CD1c-positive myeloid dendritic cell (primary cell): ENCODE data around the gene SCYGR6.
"Not testable (repeated sequence)": the region's sequence is repeated elsewhere in the genome, so short reads cannot be mapped to it uniquely, and the experiment has no call there.

ENCODE experiments used
- DNase-seq: peaks from one replicate; pipeline ENCODE4 v3.0.0-alpha.2; 2016; ENCODE audit errors: extremely low spot score

SCYGR6 gene, protein sequence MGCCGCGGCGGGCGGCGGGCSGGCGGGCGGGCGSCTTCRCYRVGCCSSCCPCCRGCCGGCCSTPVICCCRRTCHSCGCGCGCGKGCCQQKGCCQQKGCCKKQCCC

DNA sequence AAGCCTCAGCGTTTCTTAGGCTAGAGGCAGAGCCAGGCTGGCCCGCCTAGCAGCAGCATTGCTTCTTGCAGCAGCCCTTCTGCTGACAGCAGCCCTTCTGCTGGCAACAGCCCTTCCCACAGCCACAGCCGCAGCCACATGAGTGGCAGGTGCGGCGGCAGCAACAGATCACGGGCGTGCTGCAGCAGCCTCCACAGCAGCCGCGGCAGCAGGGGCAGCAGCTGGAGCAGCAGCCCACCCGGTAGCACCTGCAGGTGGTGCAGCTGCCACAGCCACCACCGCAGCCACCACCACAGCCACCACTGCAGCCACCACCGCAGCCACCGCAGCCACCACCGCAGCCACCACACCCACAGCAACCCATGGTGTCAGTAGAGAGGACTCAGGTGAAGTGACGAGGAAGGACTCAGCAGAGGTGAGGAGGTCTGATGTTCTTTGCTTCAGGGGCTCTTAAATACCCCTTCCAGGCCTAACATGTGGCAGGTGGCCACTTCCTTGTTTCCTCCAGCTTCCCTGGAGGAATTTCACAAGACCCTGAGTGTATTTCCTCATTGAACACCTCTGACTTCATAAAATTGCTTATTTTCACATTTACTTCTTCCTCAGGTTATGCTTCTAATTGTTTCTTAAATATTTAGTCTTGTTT is at the start of gene SCYGR6:
TSS of gene SCYGR6 (minus strand) at position 364 of the 646 bp plus-strand sequence. CDS start at position 364, 0 bp downstream.
- DNase-seq = no peak

DNA sequence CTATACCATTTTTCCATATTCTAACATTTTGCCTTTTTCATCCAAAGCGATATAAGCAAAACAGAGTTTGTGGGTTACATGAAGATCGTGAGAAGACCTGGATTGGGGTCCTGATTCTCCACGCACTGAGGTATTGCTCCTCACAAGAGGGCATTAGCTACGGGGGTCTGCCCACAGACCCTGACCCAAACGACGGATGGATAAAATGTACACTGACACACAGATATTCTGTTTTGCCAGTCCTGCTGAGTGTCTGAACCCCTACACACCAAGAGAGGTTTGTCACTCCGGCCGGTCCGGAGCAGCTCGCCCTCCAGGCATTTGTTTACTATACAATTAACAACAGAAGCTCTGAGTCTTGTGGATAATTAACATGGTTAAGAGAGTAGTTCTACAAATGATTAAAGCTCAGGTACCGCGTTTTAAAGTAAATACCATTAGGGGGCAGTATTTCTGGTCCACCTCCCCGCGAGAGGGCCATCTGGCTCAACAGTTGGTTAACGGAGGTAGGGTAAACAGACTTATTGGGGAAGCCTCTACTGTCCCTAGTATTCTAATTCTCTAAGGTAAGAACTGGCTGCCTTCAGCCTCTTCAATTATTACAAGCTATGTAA is 49.6 kb upstream of the SCYGR6 start:
- peak; percentile 32 for DNase-seq

DNA sequence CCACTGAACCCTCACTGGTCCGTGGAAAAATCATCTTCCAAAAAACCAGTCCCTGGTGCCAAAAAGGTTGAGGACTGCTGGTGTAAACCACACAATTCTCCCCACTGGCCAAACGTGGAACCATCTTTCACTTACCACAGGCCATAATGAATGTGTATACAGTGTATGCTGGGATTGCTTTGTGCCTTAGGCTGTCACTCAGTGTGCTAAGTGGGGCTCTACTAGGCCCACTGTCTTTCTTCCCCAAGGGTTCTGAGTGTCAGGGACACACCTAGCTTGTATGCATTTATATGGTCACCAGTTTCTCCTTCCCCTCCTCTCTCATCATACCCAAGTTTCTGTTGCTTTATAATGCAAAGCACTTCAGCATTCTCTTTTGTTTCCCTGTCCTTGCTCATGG is 48.4 kb upstream of the SCYGR6 start:
- no peak for DNase-seq

DNA sequence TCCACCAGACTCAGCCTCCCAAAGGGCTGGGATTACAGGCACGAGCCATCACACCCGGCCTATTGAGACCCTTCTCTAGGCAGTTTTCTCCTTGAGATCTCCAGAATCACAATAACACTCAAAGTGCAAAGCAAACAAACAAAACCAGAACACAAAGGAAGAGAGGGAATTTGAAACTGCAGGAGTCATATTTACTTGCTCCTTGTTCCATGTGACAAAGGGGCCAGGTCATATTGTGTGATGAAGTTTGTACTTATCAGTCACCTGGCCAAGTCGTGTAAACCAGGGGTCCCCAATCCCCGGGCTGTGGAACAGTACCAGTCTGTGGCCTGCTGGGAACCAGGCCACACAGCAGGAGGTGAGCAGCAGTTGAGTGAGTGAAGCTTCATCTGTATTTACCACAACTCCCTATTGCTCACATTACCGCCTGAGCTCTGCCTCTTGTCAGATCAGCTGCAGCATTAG is 47.7 kb upstream of the SCYGR6 start:
- no peak for DNase-seq

DNA sequence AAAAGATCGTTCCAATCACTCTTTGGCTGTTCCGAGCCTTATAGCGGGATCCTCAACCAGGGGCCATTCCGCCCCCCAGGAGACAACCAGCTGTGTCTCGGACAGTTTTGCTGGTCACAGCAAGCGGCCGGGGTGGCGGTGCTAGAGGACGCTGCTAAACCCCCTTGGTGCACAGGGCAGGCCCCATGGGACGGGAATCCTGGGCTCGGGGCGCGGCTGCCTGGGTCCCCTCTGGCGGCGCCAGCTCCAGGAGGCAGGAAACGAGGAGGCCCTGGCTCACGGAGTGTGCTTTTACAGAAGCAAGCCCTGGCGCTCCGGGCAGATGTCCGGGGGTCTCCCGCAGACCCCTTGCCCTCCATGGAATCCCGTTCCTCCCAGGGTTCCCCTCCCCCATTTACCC is 43.3 kb upstream of the SCYGR6 start:
- no peak for DNase-seq

DNA sequence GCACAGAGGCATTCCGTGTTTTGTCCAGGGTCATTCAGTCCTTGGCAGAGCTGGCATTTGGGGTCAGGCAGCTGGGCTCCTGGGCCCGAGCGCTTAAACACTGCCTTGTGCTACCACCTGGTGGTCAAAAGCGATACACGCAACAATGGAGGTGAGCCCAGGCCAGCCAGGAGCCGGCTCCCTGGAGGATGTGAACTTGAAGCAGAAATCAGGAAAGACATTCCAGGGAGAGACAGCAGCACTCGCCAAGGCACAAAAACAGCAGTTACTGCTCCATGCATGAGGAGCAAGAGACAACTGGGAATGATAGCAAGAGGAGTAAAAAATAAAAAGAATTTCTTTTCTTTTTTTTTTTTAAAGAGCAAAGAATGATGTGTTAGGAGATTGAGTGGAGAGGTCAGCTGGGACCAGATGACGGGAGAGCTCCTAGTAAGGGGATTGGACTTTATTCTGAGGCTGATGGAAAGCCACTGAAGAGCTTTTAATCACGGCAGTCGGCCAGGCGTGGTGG is 41.9 kb upstream of the SCYGR6 start:
- peak; percentile 60 for DNase-seq

DNA sequence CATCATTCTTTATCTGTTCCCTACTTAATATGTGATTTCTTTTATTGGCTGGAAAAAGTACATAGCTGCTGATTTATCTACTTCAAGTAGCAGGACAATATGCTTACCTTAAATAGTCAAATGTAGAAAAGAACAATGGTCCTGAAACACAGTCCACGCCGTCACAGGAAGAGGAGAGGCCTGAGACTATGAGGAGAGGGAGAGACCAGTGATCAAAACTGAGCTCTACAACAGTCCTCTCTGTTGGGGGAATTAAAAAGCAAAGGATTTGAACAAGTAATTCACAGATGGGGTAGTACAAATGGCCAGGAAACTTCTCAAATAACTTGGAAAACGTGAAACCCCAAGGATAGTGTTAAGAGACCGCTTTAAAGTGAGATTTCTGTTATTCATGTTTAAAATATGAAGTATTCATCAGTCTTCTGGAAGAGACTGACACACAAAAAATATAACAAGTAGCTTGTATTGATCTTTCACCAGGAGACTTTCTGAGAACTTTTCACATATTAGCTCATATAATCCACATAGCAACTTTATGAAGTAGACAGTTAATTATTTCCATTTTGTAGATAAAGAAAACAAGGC is 41.3 kb upstream of the SCYGR6 start:
- no peak for DNase-seq

DNA sequence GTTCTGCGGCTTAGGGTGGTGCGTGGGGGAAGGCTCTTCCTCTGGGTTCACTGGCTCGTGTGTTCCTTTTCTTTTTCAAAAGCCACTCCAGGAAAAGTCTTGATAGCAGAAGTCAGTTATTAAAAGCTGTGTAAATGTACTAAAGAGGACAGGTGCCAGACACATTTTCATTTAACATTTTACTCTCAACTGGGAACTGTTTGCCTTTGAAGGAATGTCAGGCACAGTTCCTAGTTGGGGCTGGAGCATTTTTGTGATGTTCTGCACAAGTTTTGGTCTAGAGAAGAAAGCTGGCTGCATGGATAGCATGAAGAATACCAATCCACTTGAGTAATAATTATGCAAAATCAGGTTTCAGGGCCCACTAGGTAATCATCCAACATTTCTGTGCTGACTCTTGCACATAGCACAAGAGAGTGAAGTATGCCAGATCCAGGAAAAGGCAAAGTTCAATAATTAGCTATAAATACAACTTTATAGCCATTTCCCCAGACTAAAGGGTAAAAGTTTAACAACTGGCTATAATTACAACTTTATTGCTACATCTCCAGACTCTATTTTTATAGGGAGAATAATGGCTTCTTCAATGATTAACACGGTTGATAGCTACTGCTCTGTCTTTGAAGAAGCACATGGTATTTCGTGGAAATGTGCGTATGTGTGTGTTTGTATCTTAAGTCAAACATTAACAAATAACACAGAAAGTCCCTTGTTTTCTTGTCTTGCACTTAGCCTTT is 37.4 kb upstream of the SCYGR6 start:
- no peak for DNase-seq

DNA sequence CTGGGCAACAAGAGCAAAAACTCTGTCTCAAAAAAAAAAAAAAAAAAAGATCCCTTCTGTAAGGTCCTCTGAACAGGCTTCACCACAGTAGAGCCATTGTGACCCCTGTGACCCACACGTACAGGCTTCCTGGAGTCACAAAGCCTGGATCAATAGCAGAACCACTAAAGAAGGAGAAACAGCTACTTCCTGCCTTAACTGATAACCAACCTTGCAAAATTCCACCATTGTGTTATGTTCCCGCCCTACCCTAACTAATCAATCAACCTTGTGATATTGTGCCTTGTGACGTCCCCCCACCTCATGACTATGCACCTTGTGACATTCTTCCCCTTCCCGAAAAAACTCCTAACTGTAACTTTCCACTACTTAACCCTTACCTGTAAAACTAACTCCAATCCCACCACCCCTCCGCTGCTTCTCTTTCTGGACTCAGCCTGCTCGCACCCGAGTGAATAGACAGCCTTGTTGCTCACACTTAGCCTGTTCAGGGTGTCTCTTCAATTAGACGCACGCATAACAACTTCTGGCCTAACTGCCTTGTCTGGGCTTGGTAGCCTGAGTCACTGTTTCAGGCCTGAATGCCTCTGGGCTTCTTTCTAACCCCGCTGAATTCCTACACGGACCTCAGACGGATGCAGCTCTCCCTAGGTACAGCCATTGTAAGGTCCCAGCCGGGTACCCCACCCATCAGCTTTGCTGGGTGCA is 35.0 kb upstream of the SCYGR6 start:
- no peak for DNase-seq

DNA sequence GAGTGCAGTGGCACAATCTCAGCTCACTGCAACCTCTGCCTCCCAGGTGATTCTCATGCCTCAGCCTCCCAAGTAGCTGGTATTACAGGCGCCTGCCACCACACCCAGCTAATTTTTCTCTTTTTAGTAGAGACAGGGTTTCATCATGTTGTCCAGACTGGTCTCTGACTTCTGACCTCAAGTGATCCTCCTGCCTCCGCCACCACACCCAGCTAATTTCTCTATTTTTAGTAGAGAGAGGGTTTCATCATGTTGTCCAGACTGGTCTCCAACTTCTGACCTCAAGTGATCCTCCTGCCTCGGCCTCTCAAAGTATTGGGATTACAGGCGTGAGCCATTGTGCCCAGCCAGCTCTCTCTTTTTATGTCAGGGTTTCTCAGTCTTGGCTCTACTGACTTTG is 31.7 kb upstream of the SCYGR6 start:
- not testable (repeated sequence) for DNase-seq

DNA sequence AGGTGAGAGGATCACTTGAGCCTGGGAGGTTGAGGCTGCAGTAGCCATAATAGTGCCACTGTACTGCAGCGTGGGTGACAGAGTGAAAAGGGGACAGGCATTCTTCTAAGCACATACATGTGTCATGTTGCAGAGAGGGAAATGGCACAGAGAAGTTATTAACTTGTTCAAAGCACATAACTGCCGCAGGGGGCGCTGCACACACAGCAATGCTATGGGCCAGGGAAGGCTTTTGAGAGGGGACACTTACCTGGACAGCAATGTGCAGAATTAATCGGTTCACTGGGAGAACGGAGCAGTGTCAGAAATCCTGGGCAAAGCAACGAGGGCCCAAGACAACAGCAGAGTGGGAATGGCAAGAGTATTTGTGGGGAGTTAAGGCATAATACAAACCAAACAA is 23.5 kb upstream of the SCYGR6 start:
- DNase-seq = no peak

DNA sequence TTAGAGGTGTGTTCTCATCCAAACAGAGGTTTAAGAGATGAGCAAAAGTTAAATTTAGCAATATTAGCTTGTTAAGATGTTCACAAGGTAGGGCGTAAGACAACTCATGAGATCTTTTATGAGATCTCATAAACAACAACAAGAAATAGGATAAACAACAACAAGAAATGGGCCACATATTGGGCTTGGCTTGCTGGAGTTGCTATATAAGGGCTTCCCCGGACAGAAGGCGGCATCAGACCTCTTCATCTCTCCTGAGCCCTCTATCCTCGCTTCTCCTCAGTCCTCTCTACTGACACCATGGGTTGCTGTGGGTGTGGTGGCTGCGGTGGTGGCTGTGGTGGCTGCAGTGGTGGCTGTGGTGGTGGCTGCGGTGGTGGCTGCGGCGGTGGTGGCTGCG is 21.0 kb upstream of the SCYGR6 start, which contains the start of gene SCYGR8:
TSS of gene SCYGR8 (plus strand) at position 301 of the 400 bp plus-strand sequence. CDS start at position 301, 0 bp downstream.
- no peak for DNase-seq

DNA sequence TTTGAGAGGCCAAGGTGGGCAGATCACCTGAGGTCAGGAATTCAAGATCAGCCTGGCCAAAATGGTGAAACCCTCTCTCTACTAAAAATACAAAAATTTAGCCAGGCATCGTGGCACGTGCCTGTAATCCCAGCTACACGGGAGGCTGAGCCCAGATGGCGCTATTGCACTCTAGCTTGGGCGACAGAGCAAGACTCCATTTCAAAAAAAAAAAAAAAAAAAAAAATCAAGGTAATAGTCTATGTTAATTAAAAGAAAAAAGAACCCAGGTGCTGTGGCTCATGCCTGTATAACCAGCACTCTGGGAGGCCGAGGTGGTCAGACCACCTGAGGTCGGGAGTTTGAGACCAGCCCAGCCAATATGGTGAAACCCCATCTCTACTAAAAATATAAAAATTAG is 16.1 kb upstream of the SCYGR6 start:
- not testable (repeated sequence) for DNase-seq

DNA sequence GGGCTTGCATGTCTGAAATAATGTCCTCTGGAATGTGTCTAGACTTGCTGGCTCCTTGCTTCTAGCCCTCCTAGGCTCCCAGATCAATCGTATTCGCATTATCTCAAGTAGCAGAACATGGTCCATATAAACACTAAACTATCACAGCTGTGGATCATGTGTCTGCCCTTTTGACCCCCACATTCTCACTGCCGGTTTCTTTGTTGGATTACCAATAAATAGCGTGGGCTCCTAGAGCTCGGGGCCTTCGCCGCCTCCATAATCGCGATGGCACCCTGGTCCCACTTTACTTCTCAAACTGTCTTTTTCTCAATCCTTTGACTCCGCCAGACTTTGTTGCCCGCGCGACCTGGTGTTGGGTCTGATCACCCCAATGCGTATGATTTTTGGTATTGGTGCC is 14.8 kb upstream of the SCYGR6 start:
- DNase-seq = no peak

DNA sequence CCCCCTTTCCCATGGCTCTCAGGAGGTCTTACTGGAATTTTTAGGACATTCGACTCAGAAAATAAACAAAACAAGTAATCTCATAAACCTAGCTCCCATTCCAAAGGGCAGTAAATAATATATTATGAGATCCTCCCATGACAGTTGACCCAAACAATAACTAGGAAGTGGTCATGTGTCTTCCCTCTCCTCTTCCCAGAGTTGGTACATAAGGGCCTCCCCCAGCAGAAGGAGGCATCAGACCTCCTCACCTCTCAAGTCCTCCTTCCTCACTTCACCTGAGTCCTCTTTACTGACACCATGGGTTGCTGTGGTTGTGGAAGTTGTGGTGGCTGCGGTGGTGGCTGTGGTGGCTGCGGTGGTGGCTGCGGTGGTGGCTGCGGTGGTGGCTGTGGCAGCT is 3.5 kb upstream of the SCYGR6 start, which contains the start of gene SCYGR7:
TSS of gene SCYGR7 (plus strand) at position 301 of the 400 bp plus-strand sequence. CDS start at position 301, 0 bp downstream.
- DNase-seq = no peak

DNA sequence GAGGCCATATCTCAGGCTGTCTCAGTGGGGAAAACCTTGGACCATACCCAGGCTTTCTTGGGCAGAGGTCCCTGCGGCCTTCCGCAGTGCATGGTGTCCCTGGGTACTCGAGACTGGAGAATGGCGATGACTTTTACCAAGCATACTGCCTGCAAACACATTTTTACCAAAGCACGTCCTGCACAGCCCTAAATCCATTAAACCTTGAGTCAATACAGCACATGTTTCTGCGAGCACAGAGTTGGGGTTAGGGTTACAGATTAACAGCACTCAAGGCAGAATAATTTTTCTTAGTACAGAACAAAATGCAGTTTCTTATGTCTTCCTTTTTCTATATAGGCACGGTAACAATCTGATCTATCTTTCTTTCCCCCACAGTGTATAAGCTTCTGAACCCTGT is 1.7 kb downstream of the SCYGR6 start:
- DNase-seq = not testable (repeated sequence)

DNA sequence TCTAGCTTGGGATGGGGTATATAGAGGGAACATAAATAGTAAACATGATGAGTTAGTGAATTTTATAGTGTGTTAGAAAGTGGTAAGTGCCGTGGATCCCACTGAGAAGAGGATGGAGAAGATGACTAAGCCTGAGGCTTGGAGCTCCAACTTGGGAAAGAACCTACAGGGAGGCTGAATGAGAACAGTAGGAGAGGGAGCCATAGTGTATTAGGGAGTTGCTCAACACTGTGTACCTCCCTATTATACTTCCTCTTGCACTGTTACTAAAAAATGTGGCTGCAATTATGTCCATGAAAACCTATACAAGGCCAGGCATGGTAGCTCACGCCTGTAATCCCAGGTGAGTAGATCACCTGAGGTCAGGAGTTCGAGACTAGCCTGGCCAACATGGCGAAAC is 3.9 kb downstream of the SCYGR6 start:
- DNase-seq = no peak

DNA sequence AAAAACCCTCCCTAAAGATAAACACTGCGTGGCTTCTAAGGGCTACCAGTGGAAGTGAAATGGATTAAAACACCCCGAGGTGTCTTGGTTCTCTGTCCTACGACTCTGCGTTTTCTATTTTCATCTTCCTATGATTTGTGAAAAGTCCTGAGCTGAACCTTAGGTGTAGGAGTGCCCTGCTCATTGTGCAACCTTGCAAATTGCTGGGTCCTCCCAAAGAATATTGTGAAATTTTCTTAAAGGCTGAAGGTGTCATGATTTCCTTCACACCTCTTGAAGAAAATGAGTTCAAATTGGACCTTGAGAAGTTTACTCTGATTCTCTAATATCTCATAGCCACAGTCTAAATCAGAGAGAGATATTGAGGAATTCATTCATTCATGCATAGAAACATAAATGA is 4.9 kb downstream of the SCYGR6 start:
- no peak for DNase-seq

DNA sequence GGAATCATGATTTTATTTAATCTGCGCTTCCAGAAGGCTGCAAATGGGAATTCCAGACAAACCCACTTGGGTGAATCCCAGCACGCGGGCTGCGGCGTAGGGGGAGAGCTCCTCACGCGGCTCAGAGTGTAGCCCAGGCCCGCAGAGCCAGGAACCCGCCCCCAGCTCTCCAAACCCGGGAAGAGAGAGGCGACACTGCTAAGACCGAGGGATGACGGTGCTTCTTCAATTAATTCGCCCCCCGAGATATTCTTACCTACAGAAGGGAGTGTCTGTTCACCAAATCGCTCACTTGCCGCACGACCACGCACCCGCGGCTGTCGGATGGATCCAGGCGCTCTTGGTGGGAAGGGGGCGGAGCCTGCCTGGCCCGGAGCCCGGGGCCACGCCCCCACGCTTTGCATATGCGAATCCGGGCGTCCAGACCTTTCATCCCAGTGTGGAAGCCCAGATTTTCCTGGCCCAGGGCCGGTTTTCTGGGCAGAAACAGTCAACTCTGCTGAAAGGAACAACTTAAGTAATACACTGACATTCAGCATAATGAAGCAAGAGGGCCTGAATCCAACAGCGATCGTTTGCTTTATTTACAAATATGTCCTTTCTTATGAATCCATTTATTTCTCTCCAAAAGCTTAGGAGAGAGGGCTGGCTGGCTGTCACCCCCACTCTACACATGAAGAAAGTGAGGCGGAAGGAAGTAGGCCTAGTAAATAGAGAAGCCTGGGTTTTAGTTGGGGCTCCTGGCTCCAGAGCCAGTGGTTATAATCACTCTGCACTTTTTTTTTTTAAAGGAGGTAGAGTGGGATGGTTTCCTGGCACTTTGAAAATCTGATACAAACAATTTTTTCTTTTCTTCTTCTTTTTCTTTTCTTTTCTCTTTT is 6.6 kb downstream of the SCYGR6 start, which contains the start of gene SLC19A3:
TSS of gene SLC19A3 (minus strand) at position 342 of the 881 bp plus-strand sequence. CDS start 15,710 bp downstream, outside the sequence.
- no peak for DNase-seq

DNA sequence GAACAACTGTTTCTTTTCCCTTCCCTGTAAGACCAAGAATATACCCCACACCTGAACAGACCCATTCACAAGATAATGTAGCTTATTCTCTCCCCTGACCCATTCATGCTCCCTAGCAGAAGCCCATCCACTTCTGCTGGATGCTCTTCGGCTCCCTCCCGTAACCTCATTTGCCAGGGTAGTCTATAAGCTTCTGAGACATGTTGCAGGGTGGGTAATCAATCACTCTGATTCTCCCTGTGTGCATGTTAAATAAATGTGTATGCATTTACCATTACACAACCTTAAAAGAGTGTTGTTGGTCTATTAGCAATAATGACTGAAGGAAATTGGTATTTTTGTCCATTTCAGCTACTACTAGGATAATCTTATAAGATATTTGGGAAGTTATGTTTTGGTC is 8.1 kb downstream of the SCYGR6 start:
- no peak for DNase-seq
